ENCODE measurements around the gene CPNE4.

Gene CPNE4

DNA sequence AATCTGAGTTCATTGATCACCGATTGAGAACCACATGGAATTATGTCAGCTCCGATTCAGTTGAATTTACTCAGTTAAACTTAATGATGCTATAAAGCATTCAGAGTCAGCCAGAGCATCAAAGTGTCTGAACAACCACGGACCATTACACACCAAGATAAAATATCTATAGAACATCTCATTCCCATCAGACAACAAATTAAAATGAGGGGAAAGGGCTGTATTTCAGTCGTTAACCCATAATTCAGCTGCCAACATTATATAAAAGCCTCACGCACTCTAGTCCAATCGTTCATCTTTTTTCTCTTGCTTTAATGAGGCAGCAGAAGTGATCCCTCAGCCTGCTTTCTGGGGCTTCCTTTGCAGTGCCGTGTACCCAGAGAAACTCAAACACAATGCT is 11.9 kb downstream of the CPNE4 start:
- TF ChIP-seq, protein P1, sequence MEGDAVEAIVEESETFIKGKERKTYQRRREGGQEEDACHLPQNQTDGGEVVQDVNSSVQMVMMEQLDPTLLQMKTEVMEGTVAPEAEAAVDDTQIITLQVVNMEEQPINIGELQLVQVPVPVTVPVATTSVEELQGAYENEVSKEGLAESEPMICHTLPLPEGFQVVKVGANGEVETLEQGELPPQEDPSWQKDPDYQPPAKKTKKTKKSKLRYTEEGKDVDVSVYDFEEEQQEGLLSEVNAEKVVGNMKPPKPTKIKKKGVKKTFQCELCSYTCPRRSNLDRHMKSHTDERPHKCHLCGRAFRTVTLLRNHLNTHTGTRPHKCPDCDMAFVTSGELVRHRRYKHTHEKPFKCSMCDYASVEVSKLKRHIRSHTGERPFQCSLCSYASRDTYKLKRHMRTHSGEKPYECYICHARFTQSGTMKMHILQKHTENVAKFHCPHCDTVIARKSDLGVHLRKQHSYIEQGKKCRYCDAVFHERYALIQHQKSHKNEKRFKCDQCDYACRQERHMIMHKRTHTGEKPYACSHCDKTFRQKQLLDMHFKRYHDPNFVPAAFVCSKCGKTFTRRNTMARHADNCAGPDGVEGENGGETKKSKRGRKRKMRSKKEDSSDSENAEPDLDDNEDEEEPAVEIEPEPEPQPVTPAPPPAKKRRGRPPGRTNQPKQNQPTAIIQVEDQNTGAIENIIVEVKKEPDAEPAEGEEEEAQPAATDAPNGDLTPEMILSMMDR (IDR thresholded peaks at IDR 0.05; ENCODE audit: low read depth, low read length, missing control alignments), result no peak
- no peak overlapping the region for H3K4me3 ChIP-seq (ENCODE audit: low read depth, low read length)
- DNase-seq (ENCODE audit: low read depth), result no peak
- in situ Hi-C loops (cut with HindIII; ENCODE audit: low sequenced_read_pairs), result no loop called here

DNA sequence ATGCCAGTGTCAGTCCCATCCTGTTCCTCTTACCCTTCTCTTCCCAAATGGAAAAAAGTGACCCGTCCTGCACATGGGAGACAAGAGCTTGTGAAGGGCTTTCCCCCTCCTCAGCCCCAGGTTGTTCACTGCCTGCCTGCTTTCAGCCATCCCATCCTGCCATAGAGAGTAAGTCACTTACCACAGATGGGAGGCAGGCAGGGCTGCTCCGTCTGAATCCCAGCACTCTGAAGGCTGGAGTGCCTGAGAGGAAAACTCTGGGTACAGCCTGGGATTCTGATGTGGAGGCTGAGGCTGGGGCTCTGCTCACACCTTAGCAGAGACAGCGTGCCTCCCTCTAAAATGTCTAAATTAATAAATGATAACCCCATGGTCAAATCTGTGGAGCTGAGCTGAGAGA is 14.8 kb downstream of the CPNE4 start:
- in situ Hi-C loops (cut with HindIII; ENCODE audit: low sequenced_read_pairs), result no loop called here

DNA sequence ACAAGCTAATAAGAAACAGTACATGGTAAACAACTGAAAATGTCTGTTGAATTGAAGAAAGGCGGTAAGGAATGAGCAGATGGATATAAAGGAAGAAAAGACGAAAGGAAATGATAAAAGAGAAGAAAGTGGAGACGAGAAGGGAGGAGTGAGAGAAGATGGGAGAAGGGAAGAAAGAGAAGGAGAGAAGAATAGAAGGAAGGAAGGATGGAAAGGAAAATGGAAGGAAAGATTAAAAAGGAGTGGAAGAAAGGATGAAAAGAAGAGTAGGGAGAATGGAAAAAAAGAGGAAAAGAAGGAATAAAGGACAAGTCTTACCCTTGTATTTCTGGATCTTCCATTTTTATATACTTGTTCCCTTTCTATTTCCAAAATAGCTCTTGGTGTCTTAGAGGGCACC is 17.7 kb downstream of the CPNE4 start:
- in situ Hi-C loops (cut with HindIII; ENCODE audit: low sequenced_read_pairs), result no loop called here
- no peak overlapping the region for H3K4me3 ChIP-seq (ENCODE audit: low read depth, low read length)
- TF ChIP-seq, protein P1 (IDR thresholded peaks at IDR 0.05; ENCODE audit: low read depth, low read length, missing control alignments), result no peak
- DNase-seq (ENCODE audit: low read depth), result no peak

More for the DNA sequence above, 14.8 kb downstream of the CPNE4 start:
- DNase-seq (ENCODE audit: low read depth), result no peak
- TF ChIP-seq, protein P1 (IDR thresholded peaks at IDR 0.05; ENCODE audit: low read depth, low read length, missing control alignments), result no peak
- H3K4me3 ChIP-seq (ENCODE audit: low read depth, low read length), result no peak overlapping the region

DNA sequence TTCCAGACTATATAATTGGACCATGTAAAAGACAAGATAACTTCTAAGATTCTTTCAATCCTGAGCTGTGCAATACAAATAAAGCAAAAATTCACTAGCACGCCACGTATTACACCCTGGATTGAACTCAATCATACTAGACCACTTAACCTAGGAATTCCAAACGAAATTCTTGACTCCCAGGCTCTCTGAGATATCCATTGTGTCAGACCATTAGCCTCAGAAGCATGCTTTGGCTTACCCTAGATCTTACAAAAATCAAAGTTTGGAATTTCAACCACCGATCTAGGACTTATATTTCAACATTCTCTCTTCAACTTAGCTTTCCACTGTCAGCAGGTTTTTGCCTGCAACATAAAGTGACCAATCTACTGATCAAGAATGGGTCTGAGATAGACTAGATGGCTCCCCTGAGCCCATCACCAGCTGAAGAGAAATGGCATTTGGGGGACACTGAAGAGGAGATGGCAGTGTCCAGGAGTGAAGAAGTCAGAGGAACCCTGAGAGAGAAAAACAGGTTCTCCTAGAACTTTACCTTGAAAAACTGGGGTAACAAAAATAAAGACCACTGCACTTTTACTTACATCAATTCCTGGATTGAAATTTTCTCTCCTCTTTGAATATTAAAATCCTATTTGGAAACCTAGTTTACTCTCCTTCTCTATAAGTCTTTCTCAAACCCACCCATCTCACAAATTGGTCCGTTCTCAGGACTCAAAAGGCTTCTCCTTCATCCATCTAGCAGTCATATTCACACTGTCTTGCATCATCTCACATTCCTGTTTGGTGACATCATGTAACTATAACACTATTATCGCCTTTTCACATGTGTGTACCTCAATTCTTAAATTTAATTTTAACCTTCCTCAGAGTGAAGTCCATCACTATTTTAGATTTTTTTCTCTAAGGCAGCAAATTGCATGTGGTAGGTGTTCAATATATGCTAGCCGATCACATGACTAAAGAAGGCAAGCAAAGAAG is 18.5 kb downstream of the CPNE4 start:
- no peak for DNase-seq (ENCODE audit: low read depth)
- TF ChIP-seq, protein P1 (IDR thresholded peaks at IDR 0.05; ENCODE audit: low read depth, low read length, missing control alignments), result no peak
- in situ Hi-C loops (cut with HindIII; ENCODE audit: low sequenced_read_pairs), result no loop called here
- H3K4me3 ChIP-seq (ENCODE audit: low read depth, low read length), result no peak overlapping the region

DNA sequence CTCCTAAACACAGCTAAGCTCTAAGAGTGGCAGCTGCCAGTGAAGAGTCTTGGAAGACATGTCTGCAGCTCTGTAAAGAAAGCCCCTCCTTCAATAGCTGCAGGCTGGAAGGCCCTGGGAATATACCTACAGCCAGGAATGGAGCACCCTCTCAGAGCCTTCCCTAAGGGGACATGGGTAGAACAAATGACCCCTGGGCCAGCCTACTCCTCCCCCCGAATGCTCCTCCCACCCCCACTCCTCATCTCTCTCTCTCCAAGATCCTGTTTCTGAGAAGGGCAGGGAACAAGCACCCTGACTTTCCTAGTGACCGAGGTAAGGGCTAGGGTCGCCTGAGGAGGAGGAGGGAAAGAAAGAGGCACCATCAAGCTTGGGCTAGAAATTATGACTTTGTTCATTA is 20.7 kb downstream of the CPNE4 start:
- no peak for DNase-seq (ENCODE audit: low read depth)
- in situ Hi-C loops (cut with HindIII; ENCODE audit: low sequenced_read_pairs), result no loop called here

DNA sequence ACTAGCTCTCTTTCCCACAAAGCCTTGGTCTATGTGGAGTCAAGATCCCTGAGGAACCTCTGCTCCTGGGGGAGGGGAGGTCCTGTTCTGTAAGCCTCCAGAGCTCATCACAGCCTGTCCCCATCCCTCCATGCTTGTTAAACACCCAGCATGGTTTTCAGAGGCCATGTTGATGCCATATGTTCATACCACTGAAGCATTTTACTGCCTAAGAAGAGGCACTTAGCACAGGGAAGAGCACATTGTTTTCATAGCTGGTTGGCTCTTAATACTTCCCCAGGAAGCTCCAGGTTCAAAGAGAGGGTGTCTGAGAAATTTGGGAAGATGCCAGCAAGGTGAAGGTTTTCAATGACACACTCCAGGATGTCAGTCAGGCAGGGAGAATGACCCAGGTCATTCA is 25.6 kb downstream of the CPNE4 start:
- in situ Hi-C loops (cut with HindIII; ENCODE audit: low sequenced_read_pairs), result no loop called here

More for the DNA sequence above, 20.7 kb downstream of the CPNE4 start:
- TF ChIP-seq, protein P1 (IDR thresholded peaks at IDR 0.05; ENCODE audit: low read depth, low read length, missing control alignments), result no peak
- H3K4me3 ChIP-seq (ENCODE audit: low read depth, low read length), result no peak overlapping the region

More for the DNA sequence above, 25.6 kb downstream of the CPNE4 start:
- no peak for DNase-seq (ENCODE audit: low read depth)
- H3K4me3 ChIP-seq (ENCODE audit: low read depth, low read length), result no peak overlapping the region
- TF ChIP-seq, protein P1 (IDR thresholded peaks at IDR 0.05; ENCODE audit: low read depth, low read length, missing control alignments), result no peak
